HepG2 (cell line): ENCODE measurements around the gene ZBTB37. TPM values are rescaled to one million over a fixed set of nuclear protein-coding genes. Genes with fewer than 3 reads are reported as not detected.
A peak's percentile ranks its signal among the peaks of the same experiment; 100 is the strongest.

Experiments
- CBX1 ChIP-seq: IDR thresholded peaks from one replicate; pipeline ENCODE4 v1.6.1; 2016; ENCODE audit warnings: antibody characterized with exemption, low read depth
- CBX5 ChIP-seq: sonication (generic); formaldehyde crosslinking; IDR thresholded peaks from 2 replicates; pipeline ENCODE4 v1.4.0; 2020; ENCODE audit warnings: missing genetic modification reagents, borderline replicate concordance
- CEBPB ChIP-seq: IDR thresholded peaks from 2 replicates; pipeline ENCODE4 v1.6.1; 2011; ENCODE audit warnings: low read depth, low read length, improper control_type of control experiment, borderline replicate concordance
- CEBPG ChIP-seq: IDR thresholded peaks from 2 replicates; pipeline ENCODE4 v1.6.1; 2016
- HNF4G ChIP-seq, 2 experiments: sonication (generic) in 1 of 2; formaldehyde crosslinking in 1 of 2; IDR thresholded peaks; 2 replicates each; pipeline versions ENCODE4 v1.4.0 to v1.6.1; 2011 to 2020; ENCODE audit warnings: borderline replicate concordance in 2 of 2, low read depth in 2 of 2, mild to moderate bottlenecking in 2 of 2, low read length in 1 of 2, missing genetic modification reagents in 1 of 2, moderate library complexity in 1 of 2
- MAZ ChIP-seq, 2 experiments: sonication (generic) in 1 of 2; formaldehyde crosslinking in 1 of 2; IDR thresholded peaks; 2 replicates each; pipeline versions ENCODE4 v1.5.0 to v1.6.1; 2012 to 2020; ENCODE audit warnings: low read depth in 2 of 2, mild to moderate bottlenecking in 2 of 2, borderline replicate concordance in 1 of 2, improper control_type of control experiment in 1 of 2, low read length in 1 of 2, missing genetic modification reagents in 1 of 2, moderate library complexity in 1 of 2
- NKX3-1 ChIP-seq: sonication (generic); formaldehyde crosslinking; IDR thresholded peaks from 2 replicates; pipeline ENCODE4 v1.5.0; 2020; ENCODE audit warnings: missing genetic modification reagents
- TCF7L2 ChIP-seq: IDR thresholded peaks from 2 replicates; pipeline ENCODE4 v1.6.1; 2011; ENCODE audit warnings: mild to moderate bottlenecking, low read depth, low read length, moderate library complexity
- ZNF749 ChIP-seq: sonication (generic); formaldehyde crosslinking; IDR thresholded peaks from 2 replicates; pipeline ENCODE4 v1.8.0; 2022; ENCODE audit warnings: mild to moderate bottlenecking, missing genetic modification reagents, moderate library complexity, borderline replicate concordance
- ZNF777 ChIP-seq: sonication (generic); formaldehyde crosslinking; IDR thresholded peaks from 2 replicates; pipeline ENCODE4 v1.4.0; 2020; ENCODE audit warnings: missing genetic modification reagents
- polyA plus RNA-seq, 8 experiments: library from polyadenylated mRNA; depleted of rRNA in 3 of 8; stranded (reverse) in 7 of 8; unstranded in 1 of 8; fragments of >200 nt; fragmentation: Illumina TruSeq in 4 of 8; extraction: Trizol in 4 of 8; gene quantifications; 2 replicates each; pipeline versions ENCODE4 v1.2.1 to v1.2.3, GENCODE V29; 2011 to 2016; ENCODE audit warnings: low read depth in 4 of 8, missing spikeins in 1 of 8, mixed read lengths in 1 of 8; ENCODE audit not compliant: insufficient read depth in 1 of 8
- total RNA-seq, 5 experiments: library from RNA; depleted of rRNA; stranded (reverse); fragments of >200 nt; fragmentation: Illumina TruSeq; extraction: Trizol; gene quantifications; 2 replicates each; pipeline ENCODE4 v1.2.3, GENCODE V29; 2016; ENCODE audit warnings: low read depth in 1 of 5
- TF ChIP-seq, protein P1 (sequence below): sonication (generic); formaldehyde crosslinking; IDR thresholded peaks from 2 replicates; pipeline ENCODE4 v1.5.0; 2020; ENCODE audit warnings: missing genetic modification reagents
- TF ChIP-seq, protein P2 (sequence below), 2 experiments: sonication (generic) in 1 of 2; formaldehyde crosslinking in 1 of 2; IDR thresholded peaks; 2 replicates each; pipeline versions ENCODE4 v1.5.1 to v1.6.1; 2011 to 2020; ENCODE audit warnings: borderline replicate concordance in 1 of 2, low read depth in 1 of 2, low read length in 1 of 2, mild to moderate bottlenecking in 1 of 2, missing genetic modification reagents in 1 of 2, moderate library complexity in 1 of 2
- TF ChIP-seq, protein P3 (sequence below): sonication (generic); formaldehyde crosslinking; IDR thresholded peaks from 2 replicates; pipeline ENCODE4 v1.4.0; 2020; ENCODE audit warnings: missing genetic modification reagents, mild to moderate bottlenecking, borderline replicate concordance
- TF ChIP-seq, protein P4 (sequence below): sonication (generic); formaldehyde crosslinking; IDR thresholded peaks from 2 replicates; pipeline ENCODE4 v1.4.0; 2020; ENCODE audit warnings: missing genetic modification reagents
- TF ChIP-seq, protein P5 (sequence below): sonication (generic); formaldehyde crosslinking; IDR thresholded peaks from 2 replicates; pipeline ENCODE4 v1.4.0; 2020; ENCODE audit warnings: missing genetic modification reagents

The ZBTB37 gene
- total and polyA plus RNA-seq, 2 of the 13 experiments (the other 11 are each of a cell fraction or from before 2014, with no cell fraction given), result 2.6 to 7.7 TPM

DNA sequence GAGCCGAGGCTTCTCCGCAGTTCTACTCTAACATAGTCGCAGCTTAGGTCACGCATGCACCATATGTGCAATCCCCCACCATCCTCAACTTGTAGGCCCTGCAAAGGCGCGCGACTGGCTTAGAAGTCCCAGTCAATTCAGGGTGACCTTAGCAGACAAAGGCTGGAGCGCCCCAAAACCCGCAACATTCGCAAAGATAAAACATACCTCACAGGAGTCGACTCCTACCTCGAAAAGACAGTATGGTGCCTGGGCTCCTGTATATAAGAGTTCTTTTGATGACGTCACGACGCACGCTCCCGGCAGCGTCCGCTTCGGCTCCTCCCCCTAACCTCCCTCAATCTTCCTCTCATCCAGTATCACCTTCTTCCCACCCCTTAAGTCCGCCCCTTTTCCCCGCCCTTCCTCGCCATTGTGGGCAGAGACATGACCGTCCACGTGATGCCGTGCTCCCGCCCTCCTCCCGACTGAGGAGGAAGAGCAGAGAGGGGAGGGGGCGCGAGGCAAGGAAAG lies 371 bp upstream of the ZBTB37 start, which contains the start of gene GAS5 (continued):
- TF ChIP-seq MAZ (IDR thresholded peaks at IDR 0.05; ENCODE audit: borderline replicate concordance, low read depth, low read length), result peak; percentile 89; the same call in 1 of the 2 replicates
- no peak for TF ChIP-seq MAZ (CRISPR knock-in tag; IDR thresholded peaks at IDR 0.05; ENCODE audit: low read depth)
- TF ChIP-seq, protein P1, sequence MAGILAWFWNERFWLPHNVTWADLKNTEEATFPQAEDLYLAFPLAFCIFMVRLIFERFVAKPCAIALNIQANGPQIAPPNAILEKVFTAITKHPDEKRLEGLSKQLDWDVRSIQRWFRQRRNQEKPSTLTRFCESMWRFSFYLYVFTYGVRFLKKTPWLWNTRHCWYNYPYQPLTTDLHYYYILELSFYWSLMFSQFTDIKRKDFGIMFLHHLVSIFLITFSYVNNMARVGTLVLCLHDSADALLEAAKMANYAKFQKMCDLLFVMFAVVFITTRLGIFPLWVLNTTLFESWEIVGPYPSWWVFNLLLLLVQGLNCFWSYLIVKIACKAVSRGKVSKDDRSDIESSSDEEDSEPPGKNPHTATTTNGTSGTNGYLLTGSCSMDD, result no peak
- TF ChIP-seq CEBPG, result no peak
- peak; percentile 87 for TF ChIP-seq CBX1
- 0 out of 2 replicates have a peak, but pooled peaks have one; percentile 10 for TF ChIP-seq CBX5
- no peak for TF ChIP-seq CEBPB
- TF ChIP-seq, protein P2, sequence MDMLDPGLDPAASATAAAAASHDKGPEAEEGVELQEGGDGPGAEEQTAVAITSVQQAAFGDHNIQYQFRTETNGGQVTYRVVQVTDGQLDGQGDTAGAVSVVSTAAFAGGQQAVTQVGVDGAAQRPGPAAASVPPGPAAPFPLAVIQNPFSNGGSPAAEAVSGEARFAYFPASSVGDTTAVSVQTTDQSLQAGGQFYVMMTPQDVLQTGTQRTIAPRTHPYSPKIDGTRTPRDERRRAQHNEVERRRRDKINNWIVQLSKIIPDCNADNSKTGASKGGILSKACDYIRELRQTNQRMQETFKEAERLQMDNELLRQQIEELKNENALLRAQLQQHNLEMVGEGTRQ (IDR thresholded peaks at IDR 0.05; ENCODE audit: low read depth, low read length), result peak; percentile 73; the same call in 1 of the 2 replicates
- TF ChIP-seq, protein P2 (CRISPR knock-in tag; IDR thresholded peaks at IDR 0.05; ENCODE audit: borderline replicate concordance), result peak; percentile 92
- 0 out of 2 replicates have a peak, but pooled peaks have one; percentile 49 for TF ChIP-seq ZNF777 (CRISPR knock-in tag)
- TF ChIP-seq HNF4G (IDR thresholded peaks at IDR 0.05; ENCODE audit: borderline replicate concordance, low read depth, low read length), result no peak
- TF ChIP-seq HNF4G (CRISPR knock-in tag; IDR thresholded peaks at IDR 0.05; ENCODE audit: borderline replicate concordance, low read depth), result no peak
- TF ChIP-seq, protein P3, sequence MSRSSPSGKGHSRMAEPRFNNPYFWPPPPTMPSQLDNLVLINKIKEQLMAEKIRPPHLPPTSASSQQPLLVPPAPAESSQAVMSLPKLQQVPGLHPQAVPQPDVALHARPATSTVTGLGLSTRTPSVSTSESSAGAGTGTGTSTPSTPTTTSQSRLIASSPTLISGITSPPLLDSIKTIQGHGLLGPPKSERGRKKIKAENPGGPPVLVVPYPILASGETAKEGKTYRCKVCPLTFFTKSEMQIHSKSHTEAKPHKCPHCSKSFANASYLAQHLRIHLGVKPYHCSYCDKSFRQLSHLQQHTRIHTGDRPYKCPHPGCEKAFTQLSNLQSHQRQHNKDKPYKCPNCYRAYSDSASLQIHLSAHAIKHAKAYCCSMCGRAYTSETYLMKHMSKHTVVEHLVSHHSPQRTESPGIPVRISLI (CRISPR knock-in tag), result no peak
- peak; percentile 65; the same call in 1 of the 2 replicates for TF ChIP-seq ZNF749 (CRISPR knock-in tag)
- TF ChIP-seq, protein P4, sequence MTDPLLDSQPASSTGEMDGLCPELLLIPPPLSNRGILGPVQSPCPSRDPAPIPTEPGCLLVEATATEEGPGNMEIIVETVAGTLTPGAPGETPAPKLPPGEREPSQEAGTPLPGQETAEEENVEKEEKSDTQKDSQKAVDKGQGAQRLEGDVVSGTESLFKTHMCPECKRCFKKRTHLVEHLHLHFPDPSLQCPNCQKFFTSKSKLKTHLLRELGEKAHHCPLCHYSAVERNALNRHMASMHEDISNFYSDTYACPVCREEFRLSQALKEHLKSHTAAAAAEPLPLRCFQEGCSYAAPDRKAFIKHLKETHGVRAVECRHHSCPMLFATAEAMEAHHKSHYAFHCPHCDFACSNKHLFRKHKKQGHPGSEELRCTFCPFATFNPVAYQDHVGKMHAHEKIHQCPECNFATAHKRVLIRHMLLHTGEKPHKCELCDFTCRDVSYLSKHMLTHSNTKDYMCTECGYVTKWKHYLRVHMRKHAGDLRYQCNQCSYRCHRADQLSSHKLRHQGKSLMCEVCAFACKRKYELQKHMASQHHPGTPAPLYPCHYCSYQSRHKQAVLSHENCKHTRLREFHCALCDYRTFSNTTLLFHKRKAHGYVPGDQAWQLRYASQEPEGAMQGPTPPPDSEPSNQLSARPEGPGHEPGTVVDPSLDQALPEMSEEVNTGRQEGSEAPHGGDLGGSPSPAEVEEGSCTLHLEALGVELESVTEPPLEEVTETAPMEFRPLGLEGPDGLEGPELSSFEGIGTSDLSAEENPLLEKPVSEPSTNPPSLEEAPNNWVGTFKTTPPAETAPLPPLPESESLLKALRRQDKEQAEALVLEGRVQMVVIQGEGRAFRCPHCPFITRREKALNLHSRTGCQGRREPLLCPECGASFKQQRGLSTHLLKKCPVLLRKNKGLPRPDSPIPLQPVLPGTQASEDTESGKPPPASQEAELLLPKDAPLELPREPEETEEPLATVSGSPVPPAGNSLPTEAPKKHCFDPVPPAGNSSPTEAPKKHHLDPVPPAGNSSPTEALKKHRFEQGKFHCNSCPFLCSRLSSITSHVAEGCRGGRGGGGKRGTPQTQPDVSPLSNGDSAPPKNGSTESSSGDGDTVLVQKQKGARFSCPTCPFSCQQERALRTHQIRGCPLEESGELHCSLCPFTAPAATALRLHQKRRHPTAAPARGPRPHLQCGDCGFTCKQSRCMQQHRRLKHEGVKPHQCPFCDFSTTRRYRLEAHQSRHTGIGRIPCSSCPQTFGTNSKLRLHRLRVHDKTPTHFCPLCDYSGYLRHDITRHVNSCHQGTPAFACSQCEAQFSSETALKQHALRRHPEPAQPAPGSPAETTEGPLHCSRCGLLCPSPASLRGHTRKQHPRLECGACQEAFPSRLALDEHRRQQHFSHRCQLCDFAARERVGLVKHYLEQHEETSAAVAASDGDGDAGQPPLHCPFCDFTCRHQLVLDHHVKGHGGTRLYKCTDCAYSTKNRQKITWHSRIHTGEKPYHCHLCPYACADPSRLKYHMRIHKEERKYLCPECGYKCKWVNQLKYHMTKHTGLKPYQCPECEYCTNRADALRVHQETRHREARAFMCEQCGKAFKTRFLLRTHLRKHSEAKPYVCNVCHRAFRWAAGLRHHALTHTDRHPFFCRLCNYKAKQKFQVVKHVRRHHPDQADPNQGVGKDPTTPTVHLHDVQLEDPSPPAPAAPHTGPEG (CRISPR knock-in tag), result 0 out of 2 replicates have a peak, but pooled peaks have one; percentile 24
- TF ChIP-seq NKX3-1 (CRISPR knock-in tag), result 0 out of 2 replicates have a peak, but pooled peaks have one; percentile 79
- TF ChIP-seq, protein P5, sequence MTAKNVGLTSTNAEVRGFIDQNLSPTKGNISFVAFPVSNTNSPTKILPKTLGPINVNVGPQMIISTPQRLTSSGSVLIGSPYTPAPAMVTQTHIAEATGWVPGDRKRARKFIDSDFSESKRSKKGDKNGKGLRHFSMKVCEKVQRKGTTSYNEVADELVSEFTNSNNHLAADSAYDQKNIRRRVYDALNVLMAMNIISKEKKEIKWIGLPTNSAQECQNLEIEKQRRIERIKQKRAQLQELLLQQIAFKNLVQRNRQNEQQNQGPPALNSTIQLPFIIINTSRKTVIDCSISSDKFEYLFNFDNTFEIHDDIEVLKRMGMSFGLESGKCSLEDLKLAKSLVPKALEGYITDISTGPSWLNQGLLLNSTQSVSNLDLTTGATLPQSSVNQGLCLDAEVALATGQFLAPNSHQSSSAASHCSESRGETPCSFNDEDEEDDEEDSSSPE, result 0 out of 2 replicates have a peak, but pooled peaks have one; percentile 44
- no peak for TF ChIP-seq TCF7L2
